IMR-90 (cell line): ENCODE data around the gene SRPX2. TPM values are rescaled to one million over a fixed set of nuclear protein-coding genes. Genes with fewer than 3 reads are reported as not detected.

Experiments
- ATAC-seq: fragments of 200-7000 bp; cut with Tn5 transposase; 2 replicates; pipeline ENCODE4 v1.9.1; 2020; ENCODE audit warnings: low read depth, mild to moderate bottlenecking, moderate library complexity
- BruUV-seq: library from RNA; stranded (reverse); fragments of 400-500 nt; replicated peaks from 2 replicates; lab custom pipeline; 2021; lab: Mats Ljungman, UMichigan
- CTCF ChIA-PET: fragments of 300-600 bp; formaldehyde crosslinking; extraction: SDS; loops from one replicate; lab custom pipeline; 2021; ENCODE audit warnings: antibody characterized with exemption; lab: Yijun Ruan, JAX
- POLR2A ChIA-PET: fragments of 300-600 bp; sonication (Branson Sonifier 250); formaldehyde crosslinking; loops from one replicate; lab custom pipeline; 2022; ENCODE audit warnings: antibody characterized with exemption; ENCODE audit not compliant: unreplicated experiment; lab: Charles Lee
- DNase-seq: peaks from one replicate; pipeline ENCODE4 v3.0.0; 2013
- H2AFZ ChIP-seq: replicated peaks from 2 replicates; pipeline ENCODE3; 2013; ENCODE audit warnings: low read length, mild to moderate bottlenecking; ENCODE audit not compliant: poor library complexity
- H2AK5ac ChIP-seq: 2 replicates; pipeline ENCODE4 v1.6.1; 2013; ENCODE audit warnings: low read depth, low read length, inconsistent platforms
- H2AK9ac ChIP-seq: replicated peaks from 2 replicates; pipeline ENCODE3; 2013; ENCODE audit warnings: mild to moderate bottlenecking, low read depth, low read length, moderate library complexity; ENCODE audit not compliant: poor library complexity
- H2BK120ac ChIP-seq: 2 replicates; pipeline ENCODE4 v1.6.1; 2013; ENCODE audit warnings: low read depth, low read length, inconsistent platforms
- H2BK15ac ChIP-seq: 3 replicates; pipeline ENCODE4 v1.6.1; 2013; ENCODE audit warnings: low read depth, low read length, inconsistent platforms
- H2BK20ac ChIP-seq: 2 replicates; pipeline ENCODE4 v1.6.1; 2013; ENCODE audit warnings: low read depth, mild to moderate bottlenecking, inconsistent platforms, low read length, moderate library complexity
- H2BK5ac ChIP-seq: 2 replicates; pipeline ENCODE4 v1.6.1; 2013; ENCODE audit warnings: mild to moderate bottlenecking, low read depth, low read length, inconsistent platforms; ENCODE audit not compliant: poor library complexity, severe bottlenecking
- H3K14ac ChIP-seq: replicated peaks from 2 replicates; pipeline ENCODE4 v1.6.1; 2013; ENCODE audit warnings: low read depth, low read length, inconsistent platforms
- H3K18ac ChIP-seq: 2 replicates; pipeline ENCODE4 v1.6.1; 2013; ENCODE audit warnings: low read depth, low read length, control low read depth
- H3K23ac ChIP-seq: 2 replicates; pipeline ENCODE4 v1.6.1; 2013; ENCODE audit warnings: low read depth, low read length, inconsistent platforms
- H3K27ac ChIP-seq: 2 replicates; pipeline ENCODE4 v1.5.1; 2013; ENCODE audit warnings: mild to moderate bottlenecking, control low read depth, low read length; ENCODE audit not compliant: insufficient read depth
- H3K27me3 ChIP-seq: 2 replicates; pipeline ENCODE4 v1.6.1; 2013; ENCODE audit warnings: low read length; ENCODE audit not compliant: control insufficient read depth, insufficient read depth
- H3K36me3 ChIP-seq: 2 replicates; pipeline ENCODE4 v1.6.1; 2013; ENCODE audit warnings: low read length, mixed read lengths; ENCODE audit not compliant: control insufficient read depth, insufficient read depth
- H3K4ac ChIP-seq: 2 replicates; pipeline ENCODE4 v1.6.1; 2013; ENCODE audit warnings: low read depth, low read length, inconsistent platforms
- H3K4me1 ChIP-seq: 2 replicates; pipeline ENCODE4 v1.6.1; 2013; ENCODE audit warnings: low read length, mixed read lengths; ENCODE audit not compliant: control insufficient read depth, insufficient read depth
- H3K4me2 ChIP-seq: 2 replicates; pipeline ENCODE4 v1.6.1; 2013; ENCODE audit warnings: low read depth, mild to moderate bottlenecking, control low read depth, low read length, moderate library complexity
- H3K4me3 ChIP-seq: 2 replicates; pipeline ENCODE4 v1.5.1; 2013; ENCODE audit warnings: low read depth, mild to moderate bottlenecking, control low read depth, low read length, moderate library complexity; ENCODE audit not compliant: insufficient read depth
- H3K56ac ChIP-seq: 2 replicates; pipeline ENCODE4 v1.6.1; 2013; ENCODE audit warnings: low read length, inconsistent platforms; ENCODE audit not compliant: insufficient read depth; ENCODE audit errors: extremely low read depth
- H3K79me1 ChIP-seq, 2 experiments: 2 replicates each; pipeline ENCODE4 v1.6.1; 2013; ENCODE audit warnings: low read length in 2 of 2, inconsistent platforms in 1 of 2, low read depth in 1 of 2
- H3K9ac ChIP-seq: 2 replicates; pipeline ENCODE4 v1.6.1; 2013; ENCODE audit warnings: low read depth, low read length, control low read depth
- H3K9me1 ChIP-seq: 2 replicates; pipeline ENCODE4 v1.6.1; 2013; ENCODE audit warnings: low read length, inconsistent platforms; ENCODE audit not compliant: insufficient read depth
- H3K9me3 ChIP-seq: 2 replicates; pipeline ENCODE4 v1.6.1; 2013; ENCODE audit warnings: low read length; ENCODE audit not compliant: control insufficient read depth, insufficient read depth
- H4K20me1 ChIP-seq: 2 replicates; pipeline ENCODE4 v1.6.1; 2013; ENCODE audit warnings: low read length, inconsistent platforms; ENCODE audit not compliant: insufficient read depth
- H4K5ac ChIP-seq: 2 replicates; pipeline ENCODE4 v1.6.1; 2013; ENCODE audit warnings: mild to moderate bottlenecking, low read depth, low read length, control low read depth
- H4K8ac ChIP-seq, 2 experiments: 2 replicates each; pipeline ENCODE4 v1.6.1; 2013; ENCODE audit warnings: low read depth in 2 of 2, low read length in 2 of 2, control low read depth in 1 of 2, inconsistent platforms in 1 of 2
- H4K91ac ChIP-seq: 2 replicates; pipeline ENCODE4 v1.6.1; 2013; ENCODE audit warnings: low read depth, low read length, inconsistent platforms; ENCODE audit not compliant: insufficient read depth
- MAFK ChIP-seq: IDR thresholded peaks from 2 replicates; pipeline ENCODE4 v1.6.1; 2012; ENCODE audit warnings: low read depth, low read length, improper control_type of control experiment
- MAZ ChIP-seq: IDR thresholded peaks from 2 replicates; pipeline ENCODE4 v1.6.1; 2012; ENCODE audit warnings: low read depth, mild to moderate bottlenecking, low read length, improper control_type of control experiment, moderate library complexity, borderline replicate concordance
- RCOR1 ChIP-seq: IDR thresholded peaks from 2 replicates; pipeline ENCODE4 v1.6.1; 2012; ENCODE audit warnings: mild to moderate bottlenecking, low read length, improper control_type of control experiment; ENCODE audit not compliant: insufficient replicate concordance
- WGBS, 2 experiments: methylation state at CpG; one replicate each; pipeline versions ENCODE4 v1.1.5 to v1.1.7; 2013; ENCODE audit warnings: missing lambda C conversion rate in 2 of 2; ENCODE audit not compliant: insufficient read length in 1 of 2; ENCODE audit errors: extremely low coverage in 2 of 2; 5-methylcytosine and 5-hydroxymethylcytosine counted together
- dilution Hi-C: fragments of 300-500 bp; cut with HindIII; formaldehyde crosslinking; loops from one replicate; pipeline ENCODE4 v1.14.3; 2018; ENCODE audit warnings: low sequenced_read_pairs; ENCODE audit not compliant: unreplicated experiment
- in situ Hi-C: fragments of 300-500 bp; cut with MboI; formaldehyde crosslinking; loops from 3 replicates; pipeline ENCODE4 v1.14.3; 2019; ENCODE audit warnings: low sequenced_read_pairs, inconsistent platforms, mixed read lengths
- intact Hi-C: fragments of 100-400 bp; cut with micrococcal nuclease; formaldehyde crosslinking; loops from 2 replicates; pipeline ENCODE4 v1.10.0; 2022
- polyA plus RNA-seq, 3 experiments: library from polyadenylated mRNA; depleted of rRNA; stranded (reverse); fragments of >200 nt; gene quantifications; 2 replicates each; pipeline ENCODE4 v1.2.3, GENCODE V29; 2012; ENCODE audit warnings: low replicate concordance in 1 of 3
- total RNA-seq: library from RNA; depleted of rRNA; stranded (reverse); fragments of >200 nt; gene quantifications from 2 replicates; pipeline ENCODE4 v1.2.3, GENCODE V29; 2012

SRPX2 gene
- total and polyA plus RNA-seq, 2 of the 4 experiments (the other 2 are of a cell fraction): 20.6 to 43.1 TPM

DNA sequence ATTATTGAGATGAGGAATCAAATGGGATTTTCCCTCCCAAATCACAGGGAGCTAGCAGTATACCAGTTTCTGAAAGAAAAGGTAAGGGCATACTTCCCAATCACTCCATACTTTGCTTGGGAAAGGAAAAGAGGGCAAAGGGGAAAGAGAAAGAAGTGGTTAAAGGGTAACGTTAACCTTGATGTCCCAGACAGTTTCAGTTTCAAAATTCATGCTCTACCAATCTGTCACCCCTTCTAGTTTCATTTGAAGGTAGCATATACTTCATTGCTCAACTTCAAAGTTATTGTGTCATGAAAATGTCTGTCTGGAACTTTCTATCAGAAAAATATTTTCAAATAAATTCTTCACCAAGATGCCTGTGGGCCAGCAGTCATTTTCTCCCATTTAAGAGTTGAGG is 43.2 kb upstream of the SRPX2 start:
- intact Hi-C loops (no loop called here), in situ Hi-C loops (no loop called here), dilution Hi-C loops (no loop called here)
- Histone ChIP-seq H2BK20ac (no peak overlapping the region), H3K79me1 (no peaks in the 10 kb centered on the region), H3K9me1 (no peaks in the 10 kb centered on the region), H2BK5ac (no peak overlapping the region), H3K4ac (no peak overlapping the region), H3K4me1 (no peaks in the 10 kb centered on the region), H4K8ac (no peak overlapping the region), H3K9ac (no peak overlapping the region), H4K20me1 (no peaks in the 10 kb centered on the region), H2AK9ac (no peak overlapping the region), H2BK120ac (no peak overlapping the region), H3K23ac (no peak overlapping the region), H4K91ac (no peak overlapping the region), H3K56ac (no peak overlapping the region), H3K4me3 (no peak overlapping the region), H3K36me3 (no peaks in the 10 kb centered on the region), H3K18ac (no peak overlapping the region), H3K27ac (no peak overlapping the region), H3K4me2 (no peak overlapping the region), H2AK5ac (no peak overlapping the region), H3K9me3 (no peaks in the 10 kb centered on the region), H4K5ac (no peak overlapping the region), H3K14ac (no peak overlapping the region), H3K27me3 (peaks cover 7% of the 10 kb centered on the region), H2BK15ac (no peak overlapping the region), H2AFZ (no peak overlapping the region)
- CTCF ChIA-PET: no interaction called here
- no CpG with 5 or more reads among the region's 1 CpG for WGBS, 2 experiments
- POLR2A ChIA-PET: no interaction called here
- ATAC-seq: no peak
- no peak for DNase-seq
- TF ChIP-seq MAZ (no peak), MAFK (no peak), RCOR1 (no peak)
- BruUV-seq: no TSS peak
